HG02763 (cell line): ENCODE results near the gene PHETA1.

Experiments used
- ATAC-seq: cut with Tn5 transposase; IDR thresholded peaks from one replicate; pipeline ENCODE4 v1.9.1; 2021; ENCODE audit warnings: mild to moderate bottlenecking, moderate library complexity; ENCODE audit not compliant: unreplicated experiment

Gene PHETA1

GRCh38 chr12:111368788-111369495 lies at the start of gene PHETA1:
Gene PHETA1 (minus strand): TSS chr12:111369095. CDS start chr12:111363427, 5,668 bp downstream.
- ATAC-seq: peak; percentile 92

- ATAC-seq: no peak
These were observed 49.6 kb upstream of the PHETA1 start for GRCh38 chr12:111418594-111418880.

GRCh38 chr12:111417784-111418593 lies 49.1 kb upstream of the PHETA1 start:
- no peak for ATAC-seq

- ATAC-seq: no peak
These were observed 48.4 kb upstream of the PHETA1 start for GRCh38 chr12:111417290-111417689.

- no peak for ATAC-seq
These were observed 45.9 kb upstream of the PHETA1 start for GRCh38 chr12:111414711-111415252.

- no peak for ATAC-seq
These were observed 44.7 kb upstream of the PHETA1 start for GRCh38 chr12:111413442-111414086.

- ATAC-seq: no peak
These were observed 44.0 kb upstream of the PHETA1 start for GRCh38 chr12:111412830-111413441.

- no peak for ATAC-seq
These were observed 43.3 kb upstream of the PHETA1 start for GRCh38 chr12:111412007-111412829.

GRCh38 chr12:111411185-111411764 lies 42.4 kb upstream of the PHETA1 start:
- ATAC-seq: no peak

GRCh38 chr12:111410431-111411184 lies 41.7 kb upstream of the PHETA1 start:
- no peak for ATAC-seq

GRCh38 chr12:111409780-111410430 lies 41.0 kb upstream of the PHETA1 start:
- no peak for ATAC-seq

- no peak for ATAC-seq
These were observed 40.5 kb upstream of the PHETA1 start for GRCh38 chr12:111409403-111409779.

GRCh38 chr12:111408686-111409402 lies 39.9 kb upstream of the PHETA1 start:
- no peak for ATAC-seq

GRCh38 chr12:111408116-111408440 lies 39.2 kb upstream of the PHETA1 start:
- no peak for ATAC-seq

- ATAC-seq: no peak
These were observed 38.7 kb upstream of the PHETA1 start for GRCh38 chr12:111407377-111408115.

GRCh38 chr12:111406474-111407376 lies 37.8 kb upstream of the PHETA1 start:
- ATAC-seq: no peak
